ENCODE data around the gene DLGAP4. TPM values are rescaled to one million over a fixed set of nuclear protein-coding genes. Genes with fewer than 3 reads are reported as not detected.

The DLGAP4 gene
- total and polyA plus RNA-seq, 9 of the 15 experiments (the other 6 are each of a cell fraction or from before 2014, with no cell fraction given) = 0.31 to 34.1 (median 4.5) TPM

GRCh38 chr20:36465109-36466080, 159.3 kb downstream of the DLGAP4 start (continued):
- TF ChIP-seq TFAP4 (CRISPR knock-in tag; IDR thresholded peaks at IDR 0.05; ENCODE audit: borderline replicate concordance) = 0 out of 2 replicates have a peak, but pooled peaks have one; percentile 31
- TF ChIP-seq EGR1 (conservative IDR thresholded peaks at IDR 0.05) = peak; percentile 75
- TF ChIP-seq CEBPG (CRISPR knock-in tag; IDR thresholded peaks at IDR 0.05) = no peak
- peak in 1 of 2 experiments; percentile 26; a peak in 2 of 4 replicates for TF ChIP-seq CEBPG (tag; conservative IDR thresholded peaks at IDR 0.05 in 1 of 2, IDR thresholded peaks at IDR 0.05 in 1 of 2)
- TF ChIP-seq ZNF695 (CRISPR knock-in tag; IDR thresholded peaks at IDR 0.05) = no peak
- TF ChIP-seq SMARCA4 (IDR thresholded peaks at IDR 0.05) = 0 out of 2 replicates have a peak, but pooled peaks have one; percentile 23
- no peak for TF ChIP-seq ZHX1 (conservative IDR thresholded peaks at IDR 0.05; ENCODE audit: low read length)
- no peak for TF ChIP-seq ZNF408 (CRISPR knock-in tag; IDR thresholded peaks at IDR 0.05; ENCODE audit: low read depth)
- TF ChIP-seq RBM25 (IDR thresholded peaks at IDR 0.05; ENCODE audit: low read depth, low read length, severe bottlenecking) = no peak
- peak; percentile 60; the same call in 1 of the 2 replicates for TF ChIP-seq SMARCE1 (IDR thresholded peaks at IDR 0.05)
- no peak for TF ChIP-seq KLF6 (CRISPR knock-in tag; IDR thresholded peaks at IDR 0.05; ENCODE audit: borderline replicate concordance)
- 0 out of 2 replicates have a peak, but pooled peaks have one; percentile 25 for TF ChIP-seq SMARCC2 (IDR thresholded peaks at IDR 0.05; ENCODE audit: low read depth)
- peak; percentile 11 for TF ChIP-seq FOS (IDR thresholded peaks at IDR 0.05; ENCODE audit: extremely low read depth, insufficient read length)
- TF ChIP-seq POLR2AphosphoS5 (IDR thresholded peaks at IDR 0.05; ENCODE audit: control insufficient read depth, insufficient read depth, low read depth, low read length) = peak; percentile 19; the same call in 1 of the 2 replicates
- TF ChIP-seq HDAC6 (IDR thresholded peaks at IDR 0.05; ENCODE audit: low read depth, low read length) = no peak
- TF ChIP-seq PATZ1 (CRISPR knock-in tag; IDR thresholded peaks at IDR 0.05; ENCODE audit: borderline replicate concordance) = no peak
- peak; percentile 37; the same call in 1 of the 2 replicates for TF ChIP-seq EP300 (IDR thresholded peaks at IDR 0.05; ENCODE audit: low read length)
- TF ChIP-seq JUND (IDR thresholded peaks at IDR 0.05; ENCODE audit: borderline replicate concordance, low read depth, low read length) = peak; percentile 89
- peak; percentile 88; the same call in 2 of the 3 replicates for TF ChIP-seq JUND (tag; IDR thresholded peaks at IDR 0.05; ENCODE audit: borderline replicate concordance, low read depth, low read length)
- TF ChIP-seq TAL1 (IDR thresholded peaks at IDR 0.05) = 0 out of 2 replicates have a peak, but pooled peaks have one; percentile 12
- peak; percentile 74 for TF ChIP-seq DPF2 (IDR thresholded peaks at IDR 0.05)
- TF ChIP-seq NRF1 (conservative IDR thresholded peaks at IDR 0.05 in 1 of 2, IDR thresholded peaks at IDR 0.05 in 1 of 2) = peak; percentile 16 to 27; a peak in 1 of 4 replicates
- TF ChIP-seq SNRNP70 (optimal IDR thresholded peaks at IDR 0.05; ENCODE audit: low read depth, low read length) = no peak

Measured in K562 (cell line).